GM12801 (cell line): Measurements from ENCODE around the gene GPX3.

ENCODE experiments used
- CTCF ChIP-seq: IDR thresholded peaks from one replicate; pipeline ENCODE4 v1.5.1; 2011; ENCODE audit warnings: control low read depth; ENCODE audit not compliant: insufficient read length; ENCODE audit errors: extremely low read depth

The GPX3 gene

GRCh38 chr5:151005950-151006576, 14.3 kb upstream of the GPX3 start:
- no peak for TF ChIP-seq CTCF

- no peak for TF ChIP-seq CTCF
Measured at GRCh38 chr5:151006704-151007334, 13.6 kb upstream of the GPX3 start.

- TF ChIP-seq CTCF = no peak
Measured at GRCh38 chr5:151007430-151008209, 12.8 kb upstream of the GPX3 start.

GRCh38 chr5:151008210-151008491, 12.2 kb upstream of the GPX3 start:
- no peak for TF ChIP-seq CTCF

- no peak for TF ChIP-seq CTCF
Measured at GRCh38 chr5:151008906-151009305, 11.5 kb upstream of the GPX3 start.

- no peak for TF ChIP-seq CTCF
Measured at GRCh38 chr5:151012862-151013261, 7.5 kb upstream of the GPX3 start.

- no peak for TF ChIP-seq CTCF
Measured at GRCh38 chr5:151014680-151015343, 5.6 kb upstream of the GPX3 start.
